ENCODE results near the gene RUNX2.

GRCh38 chr6:45610832-45611231 lies 282.7 kb downstream of the RUNX2 start:
- TF ChIP-seq EZH2 (IDR thresholded peaks at IDR 0.05; ENCODE audit: low read length) (no peak), CTCF (optimal IDR thresholded peaks at IDR 0.05 in 1 of 3, IDR thresholded peaks at IDR 0.05 in 1 of 3, conservative IDR thresholded peaks at IDR 0.05 in 1 of 3; ENCODE audit: extremely low read depth in 1 of 3, insufficient read depth in 2 of 3, low read length in 3 of 3) (no peak)
